ENCODE data around the gene RUNDC3A.
"Not testable (repeated sequence)": the region's sequence is repeated elsewhere in the genome, so short reads cannot be mapped to it uniquely, and the experiment has no call there.

Gene RUNDC3A

GRCh38 chr17:44318077-44318892 is 9.9 kb downstream of the RUNDC3A start:
- no peaks in the 10 kb centered on the region for H3K9me3 ChIP-seq
- H3K27me3 ChIP-seq (ENCODE audit: low read depth) = peaks cover 21% of the 10 kb centered on the region
- in situ Hi-C loops (cut with MboI; ENCODE audit: low sequenced_read_pairs) = no loop called here
- 0 out of 2 replicates have a peak, but pooled peaks cover 2% of the 10 kb centered on the region for H3K4me1 ChIP-seq
- peaks cover 35% of the 10 kb centered on the region for H3K36me3 ChIP-seq (replicated peaks)
- no peak for DNase-seq (ENCODE audit: low spot score in 2 of 2)
- no peak overlapping the region for H3K4me3 ChIP-seq

GRCh38 chr17:44320066-44320465 is 11.7 kb downstream of the RUNDC3A start:
- peaks cover 10% of the 10 kb centered on the region for H3K27me3 ChIP-seq (ENCODE audit: low read depth)
- no peaks in the 10 kb centered on the region for H3K9me3 ChIP-seq
- H3K4me1 ChIP-seq = peaks cover 5% of the 10 kb centered on the region; the same call in 1 of the 2 replicates
- no peak for DNase-seq (ENCODE audit: low spot score in 2 of 2)
- no peak overlapping the region for H3K4me3 ChIP-seq
- in situ Hi-C loops (cut with MboI; ENCODE audit: low sequenced_read_pairs) = no loop called here
- H3K36me3 ChIP-seq (replicated peaks) = peaks cover 39% of the 10 kb centered on the region

GRCh38 chr17:44321246-44322120 is 13.1 kb downstream of the RUNDC3A start:
- DNase-seq (ENCODE audit: low spot score in 2 of 2) = no peak
- H3K4me3 ChIP-seq = no peak overlapping the region
- no peaks in the 10 kb centered on the region for H3K9me3 ChIP-seq
- in situ Hi-C loops (cut with MboI; ENCODE audit: low sequenced_read_pairs) = no loop called here
- no peaks in the 10 kb centered on the region; the same call in 1 of the 2 replicates for H3K27me3 ChIP-seq (ENCODE audit: low read depth)
- H3K36me3 ChIP-seq (replicated peaks) = peaks cover 39% of the 10 kb centered on the region
- peaks cover 11% of the 10 kb centered on the region for H3K4me1 ChIP-seq

DNA sequence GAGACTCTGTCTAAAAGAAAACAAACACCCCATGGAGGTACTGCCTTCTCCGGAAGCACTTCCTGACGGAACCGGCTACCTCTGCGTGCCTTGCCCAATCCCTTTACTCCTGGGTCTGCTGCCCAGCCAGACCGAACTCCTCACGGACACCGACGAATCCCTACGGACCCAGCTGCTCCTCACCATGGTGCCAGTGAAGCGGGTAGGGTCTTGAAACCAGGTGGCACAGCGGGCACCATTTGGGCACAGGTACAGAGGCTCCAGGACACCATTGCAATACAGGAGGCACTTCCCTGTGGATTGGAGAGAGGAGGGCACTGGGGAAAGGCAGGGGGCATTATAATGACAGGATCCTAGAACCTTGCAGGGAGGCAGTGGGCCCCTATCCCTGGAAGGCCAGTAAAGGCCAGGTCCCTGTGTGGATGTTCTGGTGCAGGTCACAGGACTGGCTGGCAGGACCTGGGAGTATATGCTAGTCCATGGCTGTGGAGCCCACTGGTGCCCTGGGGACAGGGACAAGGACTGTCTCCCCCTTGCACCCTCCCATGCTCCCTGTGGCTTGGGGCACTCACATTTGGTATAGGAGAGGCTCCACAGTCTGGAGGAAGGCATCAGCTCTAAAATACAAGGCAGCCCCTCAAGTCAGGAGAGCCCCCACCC is 14.0 kb downstream of the RUNDC3A start:
- Histone ChIP-seq H3K36me3 (replicated peaks) (peaks cover 39% of the 10 kb centered on the region), H3K4me3 (no peak overlapping the region), H3K9me3 (no peaks in the 10 kb centered on the region; the same call in 1 of the 2 replicates), H3K4me1 (peaks cover 13% of the 10 kb centered on the region), H3K27me3 (ENCODE audit: low read depth) (no peaks in the 10 kb centered on the region; the same call in 1 of the 2 replicates)
- in situ Hi-C loops (cut with MboI; ENCODE audit: low sequenced_read_pairs) = no loop called here
- DNase-seq (ENCODE audit: low spot score in 2 of 2) = no peak

DNA sequence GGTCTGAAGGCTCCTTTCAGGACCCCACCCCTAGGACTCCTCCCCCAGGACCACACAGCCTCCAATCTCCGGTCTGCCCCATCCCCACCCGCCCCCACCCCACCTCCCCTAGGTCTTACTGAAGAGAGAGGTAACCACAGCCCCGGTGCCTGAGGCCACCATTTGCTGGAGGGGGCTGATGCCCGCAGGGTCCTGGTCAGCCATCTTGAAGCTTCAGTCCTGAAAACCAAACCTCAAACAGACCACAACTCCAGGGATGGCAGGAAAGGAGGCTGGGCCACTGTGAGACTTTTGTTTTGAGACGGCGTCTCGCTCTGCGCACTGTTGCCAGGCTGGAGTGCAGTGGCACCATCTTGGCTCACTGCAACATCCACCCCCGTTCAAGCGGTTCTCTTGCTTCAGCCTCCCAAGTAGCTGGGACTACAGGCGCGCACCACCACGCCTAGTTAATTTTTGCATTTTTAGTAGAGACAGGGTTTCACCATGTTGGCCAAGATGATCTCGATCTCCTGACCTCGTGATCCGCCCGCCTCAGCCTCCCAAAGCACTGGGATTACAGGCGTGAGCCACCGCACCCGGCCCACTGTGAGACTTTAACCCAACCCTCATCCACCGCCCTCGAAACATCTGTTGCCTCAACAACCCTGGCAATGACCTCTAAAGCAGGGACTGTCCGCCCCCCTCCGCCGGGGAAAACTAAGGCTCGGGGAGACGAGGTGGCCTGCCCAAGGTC is 15.1 kb downstream of the RUNDC3A start:
- no peaks in the 10 kb centered on the region for H3K27me3 ChIP-seq (ENCODE audit: low read depth)
- in situ Hi-C loops (cut with MboI; ENCODE audit: low sequenced_read_pairs) = no loop called here
- H3K4me1 ChIP-seq = peaks cover 13% of the 10 kb centered on the region
- peak overlapping the region; percentile 88 for H3K4me3 ChIP-seq
- peaks cover 39% of the 10 kb centered on the region for H3K36me3 ChIP-seq (replicated peaks)
- H3K9me3 ChIP-seq = no peaks in the 10 kb centered on the region; the same call in 1 of the 2 replicates
- DNase-seq (ENCODE audit: low spot score in 2 of 2) = no peak

DNA sequence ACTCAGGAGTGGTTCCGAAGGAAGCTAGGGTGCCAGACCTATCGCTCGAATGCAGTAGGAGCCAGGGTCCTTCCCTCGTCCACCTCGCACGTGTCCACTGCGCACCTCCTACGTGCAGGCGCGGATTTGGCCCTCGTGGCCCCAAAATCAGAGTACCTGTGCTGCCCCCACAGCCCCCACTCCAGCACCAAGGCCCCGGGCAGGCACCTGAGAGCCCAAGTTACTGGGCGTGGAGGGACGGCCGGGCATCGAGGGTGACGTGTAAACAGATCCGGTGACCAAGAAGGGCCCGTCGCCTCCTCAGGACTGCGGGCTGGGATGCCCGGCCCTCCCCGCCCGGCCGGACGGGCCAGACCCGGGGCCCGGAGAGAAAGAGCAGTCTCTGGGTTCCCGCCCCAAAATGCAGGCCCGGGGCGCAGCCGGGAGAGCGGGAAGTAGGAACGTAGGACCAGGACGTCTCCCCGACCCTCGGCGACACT is 15.7 kb downstream of the RUNDC3A start:
- Histone ChIP-seq H3K36me3 (replicated peaks) (peaks cover 39% of the 10 kb centered on the region), H3K4me3 (peak overlapping the region; percentile 88), H3K27me3 (ENCODE audit: low read depth) (no peaks in the 10 kb centered on the region), H3K4me1 (peaks cover 13% of the 10 kb centered on the region), H3K9me3 (no peaks in the 10 kb centered on the region; the same call in 1 of the 2 replicates)
- in situ Hi-C loops (cut with MboI; ENCODE audit: low sequenced_read_pairs) = no loop called here
- DNase-seq (ENCODE audit: low spot score in 2 of 2) = no peak

DNA sequence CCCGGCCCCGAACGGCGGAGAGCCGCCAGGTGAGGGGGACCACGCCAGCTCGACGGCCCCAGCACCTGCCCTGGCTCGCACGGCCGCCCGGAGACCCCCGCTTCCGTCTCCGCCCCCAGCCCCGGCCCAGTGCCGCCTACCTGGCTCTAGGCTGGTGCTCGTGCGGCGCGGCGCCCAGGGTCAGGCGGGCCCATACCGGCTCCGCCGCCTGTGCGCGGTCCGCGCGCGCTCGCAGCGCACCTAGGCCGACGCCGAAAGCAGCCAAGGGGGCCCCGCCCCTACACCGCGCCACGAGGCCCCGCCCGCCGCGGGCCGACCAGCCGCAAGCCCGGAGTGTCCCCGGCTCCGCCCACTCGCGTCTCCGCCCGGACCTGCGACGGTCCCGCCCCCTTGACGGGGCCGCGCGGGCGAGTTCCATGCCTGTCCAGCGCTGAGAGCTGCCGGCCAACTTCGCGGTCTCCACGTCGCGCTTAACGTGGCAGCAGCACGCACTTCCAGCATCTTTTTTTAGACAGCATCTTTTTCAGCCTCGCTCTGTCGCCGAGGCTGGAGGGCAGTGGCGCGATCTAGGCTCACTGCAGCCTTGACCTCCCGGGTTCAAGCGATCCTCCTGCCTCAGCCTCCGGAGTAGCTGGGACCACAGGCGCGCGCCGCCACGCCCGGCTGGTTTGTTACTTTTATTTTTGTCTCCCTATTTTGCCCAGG is 16.3 kb downstream of the RUNDC3A start, which contains the start of gene SLC25A39:
Gene SLC25A39 (minus strand): TSS at position 253 of the 705 bp plus-strand sequence. CDS start 1,261 bp downstream, outside the sequence.
- H3K4me1 ChIP-seq = peaks cover 13% of the 10 kb centered on the region
- peaks cover 35% of the 10 kb centered on the region for H3K36me3 ChIP-seq (replicated peaks)
- DNase-seq (ENCODE audit: low spot score in 2 of 2) = peak; percentile 84 to 96
- H3K27me3 ChIP-seq (ENCODE audit: low read depth) = no peaks in the 10 kb centered on the region
- no peaks in the 10 kb centered on the region; the same call in 1 of the 2 replicates for H3K9me3 ChIP-seq
- peak within 1 kb of the TSS; percentile 88 for H3K4me3 ChIP-seq
- in situ Hi-C loops (cut with MboI; ENCODE audit: low sequenced_read_pairs) = loop anchor here (5.0 kb wide), 1 partner anchor 112 kb away; no protein-coding TSS in a partner anchor

DNA sequence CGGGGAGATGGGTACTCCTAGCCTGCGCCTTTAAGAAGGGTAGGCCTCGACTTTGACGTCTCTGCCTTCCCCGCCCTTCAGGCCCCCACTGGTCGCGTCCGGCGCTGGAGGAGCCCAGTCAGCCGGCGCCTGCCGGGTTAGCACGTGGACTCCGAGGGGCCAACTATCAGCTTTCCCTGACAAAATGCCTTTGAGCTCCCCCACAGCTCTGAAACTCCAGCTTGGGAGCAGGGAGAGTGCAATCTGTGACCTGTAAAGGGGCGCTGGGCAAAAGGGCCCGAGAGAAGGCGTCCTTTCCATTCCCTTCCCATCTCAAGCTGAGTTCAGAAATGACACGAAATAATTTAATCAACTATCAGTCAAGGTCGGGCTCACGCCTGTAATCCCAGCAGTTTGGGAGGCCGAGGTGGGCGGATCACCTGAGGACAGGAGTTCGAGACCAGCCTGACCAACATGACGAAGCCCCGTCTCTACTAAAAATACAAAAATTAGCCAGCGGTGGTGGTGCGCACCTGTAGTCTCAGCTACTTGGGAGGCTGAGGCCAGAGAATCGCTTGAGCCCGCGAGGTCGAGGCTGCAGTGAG is 18.6 kb downstream of the RUNDC3A start:
- in situ Hi-C loops (cut with MboI; ENCODE audit: low sequenced_read_pairs) = loop anchor here (5.0 kb wide), 1 partner anchor 115 kb away; no protein-coding TSS in a partner anchor
- Histone ChIP-seq H3K4me3 (peak overlapping the region; percentile 13), H3K36me3 (replicated peaks) (peaks cover 13% of the 10 kb centered on the region), H3K27me3 (ENCODE audit: low read depth) (no peaks in the 10 kb centered on the region), H3K9me3 (no peaks in the 10 kb centered on the region; the same call in 1 of the 2 replicates), H3K4me1 (peaks cover 13% of the 10 kb centered on the region)
- DNase-seq (ENCODE audit: low spot score in 2 of 2) = peak; percentile 95 to 96

- Histone ChIP-seq H3K4me1 (peaks cover 13% of the 10 kb centered on the region), H3K9me3 (no peaks in the 10 kb centered on the region; the same call in 1 of the 2 replicates), H3K4me3 (no peak overlapping the region), H3K27me3 (ENCODE audit: low read depth) (no peaks in the 10 kb centered on the region), H3K36me3 (replicated peaks) (0 out of 2 replicates have a peak, but pooled peaks cover 5% of the 10 kb centered on the region)
- in situ Hi-C loops (cut with MboI; ENCODE audit: low sequenced_read_pairs) = loop anchor here (5.0 kb wide), 1 partner anchor 116 kb away; no protein-coding TSS in a partner anchor
- DNase-seq (ENCODE audit: low spot score in 2 of 2) = no peak
Measured at GRCh38 chr17:44327715-44328449, 19.5 kb downstream of the RUNDC3A start.

DNA sequence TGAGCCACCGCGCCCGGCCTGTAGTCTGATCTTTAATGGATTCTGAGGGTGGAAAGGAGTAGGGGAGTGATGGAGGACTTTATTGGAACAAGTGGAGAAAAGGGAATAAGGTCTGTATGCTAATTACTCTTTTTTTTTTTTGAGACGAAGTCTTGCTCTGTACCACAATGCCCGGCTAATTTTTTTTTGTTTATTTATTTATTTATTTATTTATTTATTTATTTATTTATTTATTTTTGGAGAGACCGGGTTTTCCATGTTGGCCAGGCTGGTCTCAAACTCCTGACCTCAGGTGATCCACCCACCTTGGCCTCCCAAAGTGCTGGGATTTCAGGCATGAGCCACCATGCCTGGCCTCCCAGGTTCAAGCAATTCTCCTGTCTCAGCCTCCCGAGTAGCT is 21.1 kb downstream of the RUNDC3A start:
- H3K4me1 ChIP-seq = peaks cover 11% of the 10 kb centered on the region
- DNase-seq (ENCODE audit: low spot score in 2 of 2); H3K4me3 ChIP-seq; H3K36me3 ChIP-seq (replicated peaks); H3K27me3 ChIP-seq (ENCODE audit: low read depth); H3K9me3 ChIP-seq: not testable (repeated sequence)
- in situ Hi-C loops (cut with MboI; ENCODE audit: low sequenced_read_pairs) = loop anchor here (5.0 kb wide), 1 partner anchor 117 kb away; no protein-coding TSS in a partner anchor

DNA sequence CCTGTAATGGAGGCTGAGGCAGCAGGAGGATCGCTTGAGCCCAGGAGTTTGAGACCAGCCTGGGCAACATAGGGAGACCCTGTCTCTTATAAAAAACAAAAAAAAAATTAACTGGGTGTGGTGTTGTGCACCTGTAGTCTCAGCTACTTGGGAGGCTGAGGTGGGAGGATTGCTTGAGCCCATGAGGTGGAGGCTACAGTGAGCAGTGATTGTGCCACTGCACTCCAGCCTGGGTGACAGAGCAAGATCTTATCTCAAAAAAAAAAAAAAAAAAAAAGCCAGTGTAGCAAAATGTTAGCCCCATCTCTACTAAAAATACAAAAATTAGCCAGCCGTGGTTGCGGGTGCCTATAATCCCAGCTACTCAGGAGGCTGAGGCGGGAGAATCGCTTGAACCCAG is 21.9 kb downstream of the RUNDC3A start:
- peaks cover 11% of the 10 kb centered on the region for H3K4me1 ChIP-seq
- DNase-seq (ENCODE audit: low spot score in 2 of 2); H3K4me3 ChIP-seq; H3K9me3 ChIP-seq; H3K27me3 ChIP-seq (ENCODE audit: low read depth); in situ Hi-C loops (cut with MboI; ENCODE audit: low sequenced_read_pairs); H3K36me3 ChIP-seq (replicated peaks): not testable (repeated sequence)
